Measurements from ENCODE around the gene ARHGEF10L. TPM values are rescaled to one million over a fixed set of nuclear protein-coding genes. Genes with fewer than 3 reads are reported as not detected.

The ARHGEF10L gene
- total RNA-seq, 4 donors from 2014 or later = 72.7 to 177 (median 156) TPM

DNA sequence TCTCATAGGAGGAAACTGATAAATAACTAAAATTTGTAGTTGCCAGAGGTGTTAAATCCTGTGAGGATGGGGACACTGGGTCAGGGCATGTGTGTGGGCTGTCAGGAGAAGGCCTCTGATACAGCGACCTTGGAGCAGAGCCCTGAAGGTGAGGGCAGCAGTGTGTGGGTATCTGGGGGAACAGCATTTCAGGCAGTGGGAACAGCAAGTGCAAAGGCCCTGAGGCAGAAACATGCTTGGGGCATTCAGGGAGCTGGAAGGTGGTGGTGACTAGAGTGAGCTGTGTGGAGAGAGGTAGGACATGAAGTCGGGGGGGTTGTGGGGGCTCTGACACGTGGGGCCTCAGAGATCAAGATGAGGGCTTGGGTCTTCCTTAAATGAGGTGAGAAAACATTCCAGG lies 30.7 kb downstream of the ARHGEF10L start:
- DNase-seq = no peak
- no peaks in the 10 kb centered on the region for H3K36me3 ChIP-seq
- no peak overlapping the region for H3K4me3 ChIP-seq
- H3K9me3 ChIP-seq = no peaks in the 10 kb centered on the region
- H3K4me1 ChIP-seq = peaks cover 0 to 59% (median 11%) of the 10 kb centered on the region in 4 donors
- TF ChIP-seq, protein P1, sequence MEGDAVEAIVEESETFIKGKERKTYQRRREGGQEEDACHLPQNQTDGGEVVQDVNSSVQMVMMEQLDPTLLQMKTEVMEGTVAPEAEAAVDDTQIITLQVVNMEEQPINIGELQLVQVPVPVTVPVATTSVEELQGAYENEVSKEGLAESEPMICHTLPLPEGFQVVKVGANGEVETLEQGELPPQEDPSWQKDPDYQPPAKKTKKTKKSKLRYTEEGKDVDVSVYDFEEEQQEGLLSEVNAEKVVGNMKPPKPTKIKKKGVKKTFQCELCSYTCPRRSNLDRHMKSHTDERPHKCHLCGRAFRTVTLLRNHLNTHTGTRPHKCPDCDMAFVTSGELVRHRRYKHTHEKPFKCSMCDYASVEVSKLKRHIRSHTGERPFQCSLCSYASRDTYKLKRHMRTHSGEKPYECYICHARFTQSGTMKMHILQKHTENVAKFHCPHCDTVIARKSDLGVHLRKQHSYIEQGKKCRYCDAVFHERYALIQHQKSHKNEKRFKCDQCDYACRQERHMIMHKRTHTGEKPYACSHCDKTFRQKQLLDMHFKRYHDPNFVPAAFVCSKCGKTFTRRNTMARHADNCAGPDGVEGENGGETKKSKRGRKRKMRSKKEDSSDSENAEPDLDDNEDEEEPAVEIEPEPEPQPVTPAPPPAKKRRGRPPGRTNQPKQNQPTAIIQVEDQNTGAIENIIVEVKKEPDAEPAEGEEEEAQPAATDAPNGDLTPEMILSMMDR (IDR thresholded peaks at IDR 0.05) = no peak
- no peak for TF ChIP-seq POLR2A (IDR thresholded peaks at IDR 0.05)
- peak overlapping the region; percentile 68 to 87 (median 76) for H3K27ac ChIP-seq
- no peaks in the 10 kb centered on the region for H3K27me3 ChIP-seq

DNA sequence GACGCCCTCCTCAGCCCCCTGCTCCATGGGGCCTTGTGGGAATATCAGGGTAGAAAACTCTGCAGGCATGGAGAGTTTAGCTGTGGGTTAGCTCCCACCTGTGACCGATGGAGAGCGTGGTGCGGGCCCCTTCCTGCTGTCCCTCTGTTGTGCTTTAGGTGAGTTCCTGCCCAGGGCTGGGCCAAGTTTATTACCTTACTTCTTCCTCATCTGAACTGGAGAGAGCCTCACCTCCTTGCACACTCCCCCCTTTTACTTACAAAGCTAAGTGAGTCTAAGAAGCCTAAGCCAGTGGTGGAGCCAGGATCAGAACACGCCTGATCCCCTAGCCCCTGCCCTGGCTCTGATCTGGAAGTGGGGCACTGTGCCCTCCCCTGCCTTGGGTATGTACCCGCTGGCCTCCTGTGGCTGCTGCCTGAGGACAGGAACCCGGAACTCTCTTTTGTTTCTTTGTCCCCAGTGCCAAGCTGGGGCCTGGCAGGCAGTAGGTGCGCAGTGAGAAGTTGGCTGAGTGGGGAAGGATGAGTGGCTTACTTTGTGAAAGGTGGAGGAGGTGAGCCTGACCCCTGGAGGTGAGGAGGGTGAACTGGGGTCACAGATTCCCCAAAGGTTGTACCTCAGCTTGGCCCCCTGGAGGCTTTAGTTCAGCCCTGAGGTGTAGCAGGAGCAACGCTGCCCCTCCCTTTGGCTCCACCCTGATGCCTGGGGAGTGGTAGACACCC lies 32.9 kb downstream of the ARHGEF10L start:
- TF ChIP-seq, protein P1 (IDR thresholded peaks at IDR 0.05) = peak in 2 of 6 experiments; percentile 3 to 19
- TF ChIP-seq POLR2A (IDR thresholded peaks at IDR 0.05) = no peak
- Histone ChIP-seq H3K36me3 (no peaks in the 10 kb centered on the region), H3K9me3 (no peaks in the 10 kb centered on the region), H3K27ac (peak overlapping the region in 3 of 4 donors; percentile 23 to 80 (median 48)), H3K27me3 (no peaks in the 10 kb centered on the region), H3K4me3 (no peak overlapping the region), H3K4me1 (peaks cover 0 to 67% (median 8%) of the 10 kb centered on the region in 4 donors)
- DNase-seq = no peak

DNA sequence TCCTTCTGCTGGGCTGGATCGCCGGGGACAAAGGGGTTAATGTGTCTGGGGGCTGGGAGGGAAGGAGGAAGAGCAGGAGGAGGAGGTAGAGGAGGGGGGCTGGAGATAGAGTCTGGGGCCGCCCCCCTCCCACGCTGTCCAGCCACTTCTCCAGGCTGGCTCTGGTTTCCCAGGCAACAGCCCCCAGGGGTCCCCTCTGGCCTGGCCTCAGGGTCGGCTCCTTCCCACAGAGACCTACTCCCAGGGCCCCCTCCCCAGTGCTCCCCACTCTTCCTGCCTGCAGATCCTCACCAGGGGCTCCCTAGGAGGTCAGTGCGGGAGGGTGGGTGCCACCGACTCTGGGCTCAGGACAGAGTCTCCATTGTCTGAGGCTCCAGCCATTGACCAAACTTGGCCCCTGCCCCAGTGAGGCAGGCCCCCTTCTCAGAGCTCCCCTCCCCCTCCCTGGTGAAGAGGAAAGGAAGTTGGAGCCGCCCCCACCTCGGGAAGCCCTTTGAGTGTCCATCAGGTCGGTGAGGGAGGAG lies 34.1 kb downstream of the ARHGEF10L start:
- no peak overlapping the region for H3K4me3 ChIP-seq
- H3K4me1 ChIP-seq = peaks cover 0 to 65% (median 9%) of the 10 kb centered on the region in 4 donors
- no peaks in the 10 kb centered on the region for H3K9me3 ChIP-seq
- TF ChIP-seq, protein P1 (IDR thresholded peaks at IDR 0.05) = no peak
- no peaks in the 10 kb centered on the region for H3K36me3 ChIP-seq
- H3K27me3 ChIP-seq = no peaks in the 10 kb centered on the region
- DNase-seq = no peak
- H3K27ac ChIP-seq = peak overlapping the region in 1 of 4 donors; percentile 80

DNA sequence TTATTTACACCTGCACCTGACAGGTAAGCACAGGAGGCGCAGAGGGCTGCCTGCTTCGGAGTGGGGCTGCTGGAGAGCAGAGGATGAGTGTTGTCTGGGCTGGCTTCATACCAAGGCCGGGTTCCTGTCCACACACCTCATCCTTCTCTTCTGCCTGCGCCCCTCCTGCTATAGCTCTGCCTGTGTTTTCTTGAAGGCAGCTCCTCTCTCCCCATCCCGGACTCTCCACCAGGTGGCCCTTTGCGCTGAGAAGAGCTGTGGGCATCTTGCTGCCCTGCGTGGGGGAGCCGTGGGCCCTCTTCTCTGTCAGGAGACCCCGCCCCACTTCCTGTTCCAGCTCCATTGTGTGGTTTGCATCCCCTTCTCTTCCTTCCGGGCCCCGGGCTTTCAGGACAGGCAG lies 35.0 kb downstream of the ARHGEF10L start:
- Histone ChIP-seq H3K27ac (peak overlapping the region in 1 of 4 donors; percentile 80), H3K4me3 (no peak overlapping the region), H3K27me3 (no peaks in the 10 kb centered on the region), H3K9me3 (no peaks in the 10 kb centered on the region), H3K36me3 (no peaks in the 10 kb centered on the region), H3K4me1 (peaks cover 0 to 61% (median 9%) of the 10 kb centered on the region in 4 donors)
- TF ChIP-seq POLR2A (IDR thresholded peaks at IDR 0.05) = no peak
- TF ChIP-seq, protein P1 (IDR thresholded peaks at IDR 0.05) = peak in 3 of 6 experiments; percentile 17 to 41 (median 21)
- no peak for DNase-seq

DNA sequence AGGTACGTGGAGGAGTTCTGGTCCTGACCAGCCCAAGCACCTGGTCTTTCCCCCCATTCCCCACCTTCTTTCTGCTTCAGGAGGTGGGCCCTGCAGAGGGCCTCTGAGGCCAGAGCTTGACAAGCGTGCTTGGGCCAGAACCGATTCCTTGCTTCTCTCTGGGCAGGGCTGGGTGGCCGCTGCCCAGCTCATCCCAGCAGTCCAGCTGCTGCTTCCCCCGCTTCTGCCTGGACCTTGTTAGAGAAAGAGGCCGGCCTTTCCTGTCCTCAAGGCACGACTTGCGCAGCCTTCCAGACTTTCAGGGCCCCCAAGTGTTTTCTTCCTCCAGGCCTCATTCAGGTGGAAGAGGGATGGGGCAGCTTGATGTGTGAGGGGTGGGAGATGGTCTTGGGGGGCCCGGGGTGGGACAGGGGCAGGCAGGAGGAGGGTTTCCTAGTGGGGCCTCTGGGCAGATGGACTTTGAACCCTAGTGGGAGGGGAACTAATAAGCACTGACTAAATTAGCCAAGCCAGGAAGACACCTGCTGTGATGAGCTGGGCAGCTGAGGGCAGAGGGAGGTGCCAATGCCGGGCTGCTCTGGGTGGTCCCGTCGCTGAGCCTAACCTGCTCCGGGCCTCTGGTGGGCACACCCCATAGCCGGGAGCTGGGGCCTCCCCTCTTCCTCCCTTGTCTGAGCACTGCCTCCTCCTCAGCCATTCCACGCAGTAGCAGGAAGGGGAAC lies 36.5 kb downstream of the ARHGEF10L start:
- no peaks in the 10 kb centered on the region for H3K27me3 ChIP-seq
- DNase-seq = peak in 1 of 3 donors; percentile 63
- TF ChIP-seq, protein P1 (IDR thresholded peaks at IDR 0.05) = no peak
- TF ChIP-seq POLR2A (IDR thresholded peaks at IDR 0.05) = no peak
- peaks cover 0 to 61% (median 10%) of the 10 kb centered on the region in 4 donors for H3K4me1 ChIP-seq
- H3K9me3 ChIP-seq = no peaks in the 10 kb centered on the region
- no peaks in the 10 kb centered on the region for H3K36me3 ChIP-seq
- peak overlapping the region in 3 of 4 donors; percentile 55 to 80 (median 61) for H3K27ac ChIP-seq
- H3K4me3 ChIP-seq = no peak overlapping the region

Data from Peyer's patch (tissue), 4 donors.